ENCODE data around the gene TICRR.

TICRR gene

GRCh38 chr15:89677381-89677780 is 102.1 kb downstream of the TICRR start:
- in situ Hi-C loops (cut with MboI; ENCODE audit: low sequenced_read_pairs, unreplicated experiment), result no loop called here
- no peak for DNase-seq (ENCODE audit: low spot score)
- TF ChIP-seq CTCF (IDR thresholded peaks at IDR 0.05; ENCODE audit: borderline replicate concordance, control extremely low read depth, extremely low read depth, insufficient read depth, missing control alignments), result no peak

All from GM13976 (cell line).